Osteoblast (primary cell): ENCODE measurements around the gene HIVEP2. TPM values are rescaled to one million over a fixed set of nuclear protein-coding genes. Genes with fewer than 3 reads are reported as not detected.

Source experiments
- DNase-seq: peaks from one replicate; pipeline ENCODE4 v3.0.0; 2011; ENCODE audit warnings: low spot score, mixed read lengths; ENCODE audit not compliant: insufficient read length; ENCODE audit errors: missing footprints
- H2AFZ ChIP-seq: 2 replicates; pipeline ENCODE4 v1.6.0; 2011; ENCODE audit warnings: mild to moderate bottlenecking, low read length
- H3K27ac ChIP-seq: 2 replicates; pipeline ENCODE4 v1.5.1; 2011; ENCODE audit warnings: mild to moderate bottlenecking, low read depth, low read length, moderate library complexity
- H3K27me3 ChIP-seq: 2 replicates; pipeline ENCODE4 v1.6.0; 2012; ENCODE audit warnings: mild to moderate bottlenecking, control low read depth, inconsistent platforms, low read length, moderate library complexity; ENCODE audit not compliant: insufficient read depth
- H3K36me3 ChIP-seq: 2 replicates; pipeline ENCODE4 v1.5.1; 2011; ENCODE audit warnings: mild to moderate bottlenecking, low read length, control low read depth, moderate library complexity; ENCODE audit not compliant: insufficient read depth
- H3K4me1 ChIP-seq: 2 replicates; pipeline ENCODE4 v1.5.1; 2011; ENCODE audit warnings: mild to moderate bottlenecking, low read length, control low read depth, moderate library complexity; ENCODE audit not compliant: insufficient read depth
- H3K4me2 ChIP-seq: 2 replicates; pipeline ENCODE4 v1.6.0; 2011; ENCODE audit warnings: mild to moderate bottlenecking, low read length; ENCODE audit not compliant: insufficient read depth
- H3K4me3 ChIP-seq: fragments of 200-600 bp; sonication (generic); 3 replicates; pipeline ENCODE4 v1.5.1; 2012; ENCODE audit warnings: mild to moderate bottlenecking, low read length, inconsistent platforms; ENCODE audit not compliant: insufficient read depth
- H3K79me2 ChIP-seq: 2 replicates; pipeline ENCODE4 v1.6.0; 2012; ENCODE audit warnings: mild to moderate bottlenecking, low read length, control low read depth, inconsistent platforms; ENCODE audit not compliant: insufficient read depth
- H3K9me3 ChIP-seq: 2 replicates; pipeline ENCODE4 v1.5.1; 2011; ENCODE audit warnings: low read depth, low read length, control low read depth
- H4K20me1 ChIP-seq: 2 replicates; pipeline ENCODE4 v1.6.0; 2012; ENCODE audit warnings: mild to moderate bottlenecking, low read length, control low read depth; ENCODE audit not compliant: insufficient read depth
- CTCF ChIP-seq: IDR thresholded peaks from 2 replicates; pipeline ENCODE4 v1.5.1; 2011; ENCODE audit warnings: mild to moderate bottlenecking, low read depth, low read length, moderate library complexity; ENCODE audit errors: extremely low read depth
- total RNA-seq: library from RNA; depleted of rRNA; stranded (reverse); fragments of >200 nt; gene quantifications from 2 replicates; pipeline ENCODE4 v1.2.3, GENCODE V29; 2012

The HIVEP2 gene
- total RNA-seq, 1 donor: 30.4 TPM

GRCh38 chr6:142878407-142878806 is 66.6 kb downstream of the HIVEP2 start:
- no peak overlapping the region for H3K4me3 ChIP-seq
- no peak overlapping the region for H3K27ac ChIP-seq
- no peak for TF ChIP-seq CTCF
- no peaks in the 10 kb centered on the region for H3K36me3 ChIP-seq
- no peak overlapping the region for H3K4me2 ChIP-seq
- H3K9me3 ChIP-seq: no peaks in the 10 kb centered on the region
- no peaks in the 10 kb centered on the region for H4K20me1 ChIP-seq
- H3K79me2 ChIP-seq: peaks cover 88% of the 10 kb centered on the region
- no peaks in the 10 kb centered on the region for H3K27me3 ChIP-seq
- H3K4me1 ChIP-seq: peaks cover 27% of the 10 kb centered on the region
- no peak overlapping the region for H2AFZ ChIP-seq
- DNase-seq: no peak

GRCh38 chr6:142874676-142875075 is 70.3 kb downstream of the HIVEP2 start:
- no peak for TF ChIP-seq CTCF
- no peaks in the 10 kb centered on the region for H3K27me3 ChIP-seq
- H3K9me3 ChIP-seq: no peaks in the 10 kb centered on the region
- H3K27ac ChIP-seq: no peak overlapping the region
- H3K4me2 ChIP-seq: no peak overlapping the region
- DNase-seq: no peak
- no peaks in the 10 kb centered on the region for H3K36me3 ChIP-seq
- no peak overlapping the region for H3K4me3 ChIP-seq
- H3K79me2 ChIP-seq: peaks cover 82% of the 10 kb centered on the region
- no peak overlapping the region for H2AFZ ChIP-seq
- peaks cover 26% of the 10 kb centered on the region for H3K4me1 ChIP-seq
- H4K20me1 ChIP-seq: no peaks in the 10 kb centered on the region

DNA sequence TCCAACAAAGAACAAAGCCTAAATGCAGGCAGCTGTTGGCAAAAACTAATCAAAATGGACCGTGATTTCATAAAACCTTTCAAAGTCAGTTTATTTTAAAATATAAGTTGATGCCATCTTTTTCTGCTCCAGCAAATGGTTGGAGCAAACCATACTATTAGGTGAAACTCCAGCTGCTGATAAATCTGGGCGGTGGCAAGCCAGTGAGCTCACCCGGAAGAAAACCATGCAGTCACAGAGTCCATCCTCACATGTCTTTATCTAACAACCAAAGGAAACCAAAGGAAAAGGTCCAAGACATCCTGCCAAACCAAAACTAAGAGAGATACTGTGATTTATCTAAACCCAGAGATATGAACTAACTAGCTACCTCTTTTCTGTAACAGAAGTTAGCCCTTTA is 72.6 kb downstream of the HIVEP2 start:
- H4K20me1 ChIP-seq: no peaks in the 10 kb centered on the region
- no peaks in the 10 kb centered on the region for H3K27me3 ChIP-seq
- no peaks in the 10 kb centered on the region for H3K9me3 ChIP-seq
- H3K4me3 ChIP-seq: peak overlapping the region; percentile 2
- H3K4me1 ChIP-seq: peaks cover 26% of the 10 kb centered on the region
- H3K27ac ChIP-seq: peak overlapping the region; percentile 89
- no peak for TF ChIP-seq CTCF
- peak overlapping the region; percentile 43 for H3K4me2 ChIP-seq
- H2AFZ ChIP-seq: no peak overlapping the region
- DNase-seq: no peak
- H3K79me2 ChIP-seq: peaks cover 77% of the 10 kb centered on the region
- no peaks in the 10 kb centered on the region for H3K36me3 ChIP-seq

DNA sequence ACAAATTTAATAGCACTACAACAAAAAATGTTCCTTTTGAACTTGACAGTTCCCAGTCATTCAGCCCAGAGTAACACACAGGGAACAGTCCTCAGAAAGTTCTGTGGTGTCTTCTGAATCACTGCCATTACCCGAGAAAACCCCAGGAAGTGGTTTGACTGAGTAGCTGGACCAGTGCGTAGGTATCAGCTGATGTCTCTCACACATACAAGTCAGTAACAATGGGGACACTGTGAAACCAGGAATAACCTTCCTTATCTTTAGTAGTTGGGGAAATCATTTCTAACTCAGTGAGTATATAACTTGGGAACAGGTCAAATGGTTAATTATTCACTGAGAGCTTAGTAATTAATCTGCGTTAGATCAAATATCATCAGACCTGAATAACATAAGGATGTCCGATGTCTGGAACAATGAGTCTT is 73.1 kb downstream of the HIVEP2 start:
- Histone ChIP-seq H4K20me1 (no peaks in the 10 kb centered on the region), H3K4me1 (peaks cover 26% of the 10 kb centered on the region), H3K4me3 (peak overlapping the region; percentile 2), H3K9me3 (no peaks in the 10 kb centered on the region), H3K79me2 (peaks cover 77% of the 10 kb centered on the region), H2AFZ (peak overlapping the region; percentile 2), H3K4me2 (peak overlapping the region; percentile 43), H3K27me3 (no peaks in the 10 kb centered on the region), H3K27ac (peak overlapping the region; percentile 89), H3K36me3 (no peaks in the 10 kb centered on the region)
- DNase-seq: peak; percentile 66
- TF ChIP-seq CTCF: no peak
